Retinal pigment epithelial cell (primary cell): ENCODE data around the gene VANGL2.

Experiments
- DNase-seq: peaks from one replicate; pipeline ENCODE4 v3.0.0-alpha.2; 2010; ENCODE audit warnings: low read depth
- H3K4me3 ChIP-seq: 2 replicates; pipeline ENCODE4 v1.5.1; 2011; ENCODE audit warnings: mild to moderate bottlenecking, low read length, control low read depth, moderate library complexity
- TF ChIP-seq, protein P1 (sequence below): conservative IDR thresholded peaks from 2 replicates; pipeline ENCODE4 v1.5.1; 2011; ENCODE audit warnings: low read depth, low read length, control low read depth, inconsistent platforms

The VANGL2 gene

DNA sequence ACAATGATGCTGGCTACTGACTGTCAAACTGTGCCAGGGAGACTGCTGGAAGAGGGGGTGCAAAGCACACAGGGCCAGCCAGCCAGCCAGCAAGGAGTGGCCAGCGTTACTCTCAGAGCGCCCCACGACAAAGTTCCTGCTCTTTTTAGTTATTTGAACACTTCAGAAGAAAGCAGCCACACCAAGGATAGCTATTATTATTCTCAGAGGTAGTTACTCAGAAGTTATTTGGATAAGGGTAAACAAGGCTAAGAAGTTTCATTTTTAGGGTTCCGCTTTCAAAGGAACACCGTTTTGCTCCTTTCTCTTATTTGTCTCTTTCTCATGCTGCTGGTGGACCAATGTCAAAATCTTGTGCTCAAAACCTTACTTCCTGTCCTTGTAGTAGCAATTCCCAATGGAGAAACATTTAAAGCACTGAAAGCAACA lies 59.9 kb downstream of the VANGL2 start:
- TF ChIP-seq, protein P1, sequence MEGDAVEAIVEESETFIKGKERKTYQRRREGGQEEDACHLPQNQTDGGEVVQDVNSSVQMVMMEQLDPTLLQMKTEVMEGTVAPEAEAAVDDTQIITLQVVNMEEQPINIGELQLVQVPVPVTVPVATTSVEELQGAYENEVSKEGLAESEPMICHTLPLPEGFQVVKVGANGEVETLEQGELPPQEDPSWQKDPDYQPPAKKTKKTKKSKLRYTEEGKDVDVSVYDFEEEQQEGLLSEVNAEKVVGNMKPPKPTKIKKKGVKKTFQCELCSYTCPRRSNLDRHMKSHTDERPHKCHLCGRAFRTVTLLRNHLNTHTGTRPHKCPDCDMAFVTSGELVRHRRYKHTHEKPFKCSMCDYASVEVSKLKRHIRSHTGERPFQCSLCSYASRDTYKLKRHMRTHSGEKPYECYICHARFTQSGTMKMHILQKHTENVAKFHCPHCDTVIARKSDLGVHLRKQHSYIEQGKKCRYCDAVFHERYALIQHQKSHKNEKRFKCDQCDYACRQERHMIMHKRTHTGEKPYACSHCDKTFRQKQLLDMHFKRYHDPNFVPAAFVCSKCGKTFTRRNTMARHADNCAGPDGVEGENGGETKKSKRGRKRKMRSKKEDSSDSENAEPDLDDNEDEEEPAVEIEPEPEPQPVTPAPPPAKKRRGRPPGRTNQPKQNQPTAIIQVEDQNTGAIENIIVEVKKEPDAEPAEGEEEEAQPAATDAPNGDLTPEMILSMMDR = no peak
- no peak for DNase-seq
- no peak overlapping the region for H3K4me3 ChIP-seq

DNA sequence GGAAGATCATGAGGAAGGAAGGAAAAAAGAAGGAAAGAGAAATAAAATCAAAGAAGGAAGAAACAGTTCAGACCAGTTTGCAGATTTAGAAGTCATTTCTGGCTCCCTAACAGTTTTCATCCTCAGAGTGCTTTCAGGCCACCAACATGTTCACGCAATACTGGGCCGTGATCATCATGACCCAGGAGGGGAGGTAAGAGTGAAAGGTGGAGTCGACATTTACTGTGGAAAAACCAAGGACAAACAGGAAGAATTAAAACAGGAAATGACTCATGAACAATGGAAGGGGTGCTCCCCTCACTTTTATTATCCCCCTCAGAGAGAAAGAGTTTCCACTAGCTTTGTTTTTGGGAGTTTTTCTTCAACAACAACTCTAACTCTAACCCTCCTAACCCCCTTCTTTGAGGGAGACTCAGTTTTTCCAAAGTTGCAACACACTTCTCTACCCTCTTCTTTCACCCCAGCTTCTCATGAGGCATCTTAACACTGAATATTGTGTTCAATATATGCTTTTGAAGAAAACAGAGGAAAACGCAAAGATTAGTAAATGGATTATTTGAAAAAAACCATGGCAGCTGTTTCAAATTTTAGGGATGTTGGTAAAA lies 60.4 kb downstream of the VANGL2 start:
- DNase-seq = no peak
- H3K4me3 ChIP-seq = no peak overlapping the region
- TF ChIP-seq, protein P1 = no peak

GRCh38 chr1:160465123-160465522 lies 64.8 kb downstream of the VANGL2 start:
- H3K4me3 ChIP-seq = no peak overlapping the region
- no peak for DNase-seq
- TF ChIP-seq, protein P1 = no peak

- DNase-seq = no peak
- TF ChIP-seq, protein P1 = no peak
- no peak overlapping the region for H3K4me3 ChIP-seq
Observed at GRCh38 chr1:160466961-160467360, 66.6 kb downstream of the VANGL2 start.

- H3K4me3 ChIP-seq = no peak overlapping the region
- TF ChIP-seq, protein P1 = no peak
- no peak for DNase-seq
Observed at GRCh38 chr1:160467576-160467975, 67.2 kb downstream of the VANGL2 start.

DNA sequence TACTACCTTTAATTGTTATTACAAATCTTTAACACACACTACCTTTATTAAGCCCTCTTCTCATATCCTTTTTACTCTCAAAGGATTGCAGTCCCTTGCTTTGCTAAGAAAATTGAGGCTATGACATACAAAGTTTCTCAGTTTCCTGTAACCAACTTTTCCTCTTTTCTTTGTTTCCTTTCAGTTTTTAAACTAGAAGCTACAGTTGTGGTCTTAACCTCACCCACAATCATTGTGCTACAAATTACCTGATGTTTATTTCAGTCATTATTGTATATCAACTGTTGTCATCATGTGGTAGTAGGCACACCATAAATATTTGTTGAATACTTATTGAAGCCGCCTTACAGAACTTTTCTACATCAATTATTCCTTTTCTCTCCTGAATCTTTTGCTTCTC lies 70.9 kb downstream of the VANGL2 start:
- TF ChIP-seq, protein P1 = no peak
- no peak for DNase-seq
- no peak overlapping the region for H3K4me3 ChIP-seq

DNA sequence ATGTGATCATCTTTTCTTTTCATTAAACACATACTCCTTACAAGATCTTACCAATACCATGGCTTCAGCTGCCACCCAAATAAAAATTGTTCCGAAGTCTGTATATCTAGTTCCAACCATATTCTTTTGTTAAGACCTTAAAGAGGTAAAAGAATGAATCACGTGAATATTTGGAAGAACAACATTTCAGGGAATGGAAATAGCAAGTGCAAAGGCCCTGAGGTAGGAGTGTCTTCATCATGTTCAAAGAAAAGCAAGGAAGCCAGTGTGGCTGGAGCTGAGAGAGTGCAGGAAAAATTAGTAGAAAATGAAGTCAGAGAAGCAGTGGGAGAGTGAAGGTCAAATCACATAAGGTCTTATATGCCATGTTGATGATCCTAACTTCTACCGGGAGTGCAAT lies 71.7 kb downstream of the VANGL2 start:
- TF ChIP-seq, protein P1 = no peak
- no peak overlapping the region for H3K4me3 ChIP-seq
- no peak for DNase-seq
